Kidney glomerular epithelial cell (primary cell): Measurements from ENCODE around the gene PITPNC1.
A peak's percentile ranks its signal among the peaks of the same experiment; 100 is the strongest.
"Not testable (repeated sequence)": the region's sequence is repeated elsewhere in the genome, so short reads cannot be mapped to it uniquely, and the experiment has no call there.

Experiments
- DNase-seq: peaks from one replicate; lab custom pipeline; 2025; lab: John Stamatoyannopoulos, UW

The PITPNC1 gene

GRCh38 chr17:67376737-67377487 lies at the start of gene PITPNC1:
TSS of gene PITPNC1 (plus strand) at chr17:67377281.
- DNase-seq = peak; percentile 87

- no peak for DNase-seq
Measured at GRCh38 chr17:67328026-67328425, 49.1 kb upstream of the PITPNC1 start.

- DNase-seq = not testable (repeated sequence)
Measured at GRCh38 chr17:67331381-67332161, 45.5 kb upstream of the PITPNC1 start.

GRCh38 chr17:67332162-67332508 lies 44.9 kb upstream of the PITPNC1 start:
- DNase-seq = not testable (repeated sequence)

- DNase-seq = no peak
Measured at GRCh38 chr17:67335245-67335835, 41.7 kb upstream of the PITPNC1 start.

GRCh38 chr17:67336859-67337258 lies 40.2 kb upstream of the PITPNC1 start:
- DNase-seq = no peak

GRCh38 chr17:67338353-67338752 lies 38.7 kb upstream of the PITPNC1 start:
- not testable (repeated sequence) for DNase-seq

- DNase-seq = no peak
Measured at GRCh38 chr17:67343237-67343636, 33.8 kb upstream of the PITPNC1 start.

- no peak for DNase-seq
Measured at GRCh38 chr17:67347826-67348225, 29.3 kb upstream of the PITPNC1 start.

- no peak for DNase-seq
Measured at GRCh38 chr17:67349420-67349819, 27.7 kb upstream of the PITPNC1 start.

- DNase-seq = no peak
Measured at GRCh38 chr17:67353161-67353560, 23.9 kb upstream of the PITPNC1 start.

GRCh38 chr17:67353929-67354574 lies 23.0 kb upstream of the PITPNC1 start:
- DNase-seq = no peak

GRCh38 chr17:67358612-67359011 lies 18.5 kb upstream of the PITPNC1 start:
- DNase-seq = no peak

- no peak for DNase-seq
Measured at GRCh38 chr17:67359960-67360791, 16.9 kb upstream of the PITPNC1 start.

GRCh38 chr17:67360880-67361279 lies 16.2 kb upstream of the PITPNC1 start:
- no peak for DNase-seq

- DNase-seq = no peak
Measured at GRCh38 chr17:67362173-67362572, 14.9 kb upstream of the PITPNC1 start.

GRCh38 chr17:67364847-67365737 lies 12.0 kb upstream of the PITPNC1 start:
- DNase-seq = no peak

- no peak for DNase-seq
Measured at GRCh38 chr17:67365738-67366192, 11.3 kb upstream of the PITPNC1 start.

GRCh38 chr17:67366193-67367157 lies 10.6 kb upstream of the PITPNC1 start, which contains the start of gene PSMD12:
TSS of gene PSMD12 (minus strand) at chr17:67366577. CDS start at chr17:67366519, 58 bp downstream.
- peak; percentile 65 for DNase-seq
